RPMI8226 (cell line): Measurements from ENCODE around the gene OR2T35.

ENCODE experiments used
- DNase-seq: peaks from one replicate; pipeline ENCODE4 v3.0.0-alpha.2; 2015

OR2T35 gene

DNA sequence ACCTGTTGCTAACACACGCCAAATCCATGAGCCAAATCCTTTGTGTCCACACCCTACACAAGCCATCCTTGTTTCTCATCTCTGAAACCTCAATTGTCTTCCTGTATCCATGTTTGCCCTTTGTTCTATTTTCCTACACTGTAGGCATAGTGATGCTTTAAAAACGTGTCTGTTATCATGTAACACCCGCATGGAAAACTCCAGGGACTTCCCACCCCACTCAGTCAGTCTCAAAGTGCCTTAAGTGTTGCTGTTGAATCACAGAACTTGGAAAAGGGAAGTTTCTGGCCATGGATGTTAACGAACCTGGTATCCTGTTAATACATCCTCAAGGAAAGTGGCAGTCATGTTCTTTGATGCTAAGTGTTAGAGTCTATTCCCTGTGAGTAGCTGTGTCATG lies 19.9 kb downstream of the OR2T35 start:
- DNase-seq = no peak

DNA sequence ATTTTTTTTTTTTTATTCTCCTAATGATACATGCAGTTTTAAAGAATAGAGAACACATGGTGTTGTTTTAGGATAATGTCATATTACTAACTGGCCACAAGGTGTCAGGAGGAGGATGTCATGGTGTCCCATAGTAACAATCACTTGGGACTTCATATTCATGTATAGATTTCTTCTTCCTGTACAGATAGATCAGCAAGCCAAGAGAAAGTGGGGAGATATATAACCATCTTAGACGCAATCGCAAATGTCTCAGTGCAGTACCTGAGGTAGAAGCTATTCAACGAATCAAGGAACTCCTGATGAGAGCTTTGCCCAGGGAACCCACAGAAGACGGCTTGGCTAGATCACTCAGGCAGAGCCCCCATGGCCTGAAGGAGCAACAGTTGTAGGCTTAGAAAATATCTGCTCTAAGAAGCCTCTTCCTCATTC lies 22.5 kb downstream of the OR2T35 start:
- no peak for DNase-seq

DNA sequence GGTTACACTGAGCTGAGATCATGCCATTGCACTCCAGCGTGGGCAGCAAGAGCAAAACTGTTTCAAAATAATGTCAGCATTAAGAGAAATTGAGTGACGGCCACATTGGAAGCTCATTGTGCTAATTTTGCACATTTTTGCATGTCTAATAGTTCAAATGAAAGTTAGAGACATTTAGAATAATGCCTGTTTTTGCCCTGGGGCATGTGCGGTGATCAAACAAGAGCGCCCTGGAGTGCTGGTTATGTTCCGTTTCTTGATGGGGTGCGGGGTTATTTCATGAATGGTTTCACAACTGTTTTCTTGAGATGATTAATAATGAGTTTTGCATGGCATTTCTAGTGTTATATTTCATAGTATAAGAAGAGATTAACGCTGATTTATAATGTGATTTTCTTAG lies 23.3 kb downstream of the OR2T35 start:
- no peak for DNase-seq

GRCh38 chr1:248618878-248619277 lies 26.2 kb downstream of the OR2T35 start:
- DNase-seq = no peak

DNA sequence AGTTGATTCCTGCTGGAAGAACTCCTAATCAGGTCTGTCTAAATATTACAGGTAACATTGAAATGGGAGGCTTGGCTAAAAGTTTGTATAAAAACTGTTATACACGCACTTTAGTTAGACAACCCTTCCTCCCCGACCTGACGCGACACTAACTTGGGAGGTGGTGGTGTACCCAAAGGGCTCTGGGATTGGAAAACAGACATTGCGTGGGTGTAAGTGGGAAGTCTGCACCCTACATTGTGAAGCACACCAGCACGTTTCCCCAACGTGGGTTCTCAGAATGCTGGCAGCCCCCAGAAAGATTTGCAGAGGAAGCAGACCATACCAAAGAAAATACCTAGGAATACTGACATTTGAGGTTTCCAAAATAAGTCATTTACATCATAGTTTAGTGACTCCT lies 27.0 kb downstream of the OR2T35 start:
- DNase-seq = no peak

DNA sequence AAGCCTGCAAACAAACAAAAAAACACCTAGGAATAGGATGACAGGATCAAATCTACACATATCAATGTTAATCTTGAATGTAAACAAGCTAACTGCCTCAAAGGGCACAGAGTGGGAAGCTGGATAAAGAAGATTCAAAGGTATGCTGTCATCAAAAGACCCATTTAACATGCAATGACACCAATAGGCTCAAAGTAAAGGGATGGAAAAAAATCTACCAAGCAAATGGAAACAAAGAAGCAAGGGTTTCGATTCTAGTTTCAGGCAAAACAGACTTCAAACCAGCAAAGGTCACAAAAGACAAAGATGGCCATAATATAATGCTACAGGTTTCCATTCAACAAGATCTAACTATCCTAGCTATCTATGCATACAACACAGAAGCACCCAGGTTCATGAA lies 31.3 kb downstream of the OR2T35 start:
- no peak for DNase-seq

DNA sequence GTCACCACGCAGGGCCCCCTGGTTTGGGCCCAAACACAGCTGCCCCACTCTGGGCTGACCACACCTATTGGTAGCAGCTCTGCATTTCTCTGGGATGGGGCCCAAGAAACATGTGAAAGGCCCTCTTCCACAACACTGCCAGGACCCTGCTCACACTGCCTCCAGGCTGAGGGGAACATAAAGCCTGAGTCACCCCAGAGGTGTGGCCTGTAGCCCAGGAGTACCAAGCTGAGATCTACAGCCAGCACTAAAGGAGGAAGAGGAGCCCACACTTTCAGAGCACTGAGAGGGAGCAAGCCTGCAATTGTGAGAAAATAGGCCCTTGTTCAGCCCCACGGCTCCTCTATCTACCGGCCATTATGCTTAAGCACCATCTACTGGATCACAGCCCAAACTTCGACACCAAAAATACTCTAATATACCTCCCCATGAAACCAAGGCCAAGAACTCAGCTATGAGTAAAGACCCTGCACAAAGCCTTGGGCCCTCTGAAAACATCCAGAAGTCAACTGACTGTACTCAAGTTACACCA lies 33.1 kb downstream of the OR2T35 start:
- DNase-seq = no peak

GRCh38 chr1:248610301-248610700 lies 34.8 kb downstream of the OR2T35 start:
- no peak for DNase-seq

GRCh38 chr1:248599396-248599795 lies 45.7 kb downstream of the OR2T35 start:
- no peak for DNase-seq

DNA sequence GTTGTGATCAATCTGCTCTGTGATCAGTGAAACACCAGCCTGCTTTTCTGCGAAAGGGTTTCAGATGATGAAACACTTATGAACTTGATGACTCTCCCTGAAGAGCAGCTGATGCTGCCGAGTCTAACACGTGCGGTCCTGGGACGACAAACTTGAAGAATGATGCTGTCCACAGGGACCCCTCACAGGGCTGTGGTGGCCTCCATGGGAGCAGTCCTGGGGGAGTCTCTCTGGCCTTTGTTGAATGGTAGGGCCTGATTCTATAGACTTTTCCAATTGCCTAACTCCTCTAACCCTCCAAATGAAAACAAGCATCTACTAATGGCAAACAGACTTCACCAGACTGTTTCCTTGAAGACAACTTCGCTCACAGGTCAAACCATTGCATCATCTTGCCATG lies 47.5 kb downstream of the OR2T35 start, which contains the start of gene OR2T10:
OR2T10 (minus strand) TSS at position 112 of the 400 bp plus-strand sequence. CDS start 3,932 bp downstream, outside the sequence.
- DNase-seq = no peak

DNA sequence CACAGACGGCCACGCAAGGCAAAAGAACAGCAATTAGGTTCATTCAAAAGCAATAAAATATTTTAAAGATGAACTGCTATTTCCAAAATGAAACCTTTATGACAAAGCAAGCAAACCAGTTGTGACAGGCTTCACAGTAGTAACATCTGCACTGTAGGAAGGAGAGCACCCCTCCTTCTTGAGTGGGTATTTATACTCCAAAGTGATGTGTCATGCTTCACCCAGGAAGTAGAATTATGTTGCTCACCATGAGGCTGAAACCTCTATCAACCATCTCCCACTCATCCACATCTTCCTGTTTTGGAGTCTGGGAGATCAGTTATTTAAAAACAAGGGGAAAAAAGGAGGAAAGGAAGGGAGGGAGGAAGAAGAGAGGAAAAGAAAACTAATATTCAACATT lies 48.5 kb downstream of the OR2T35 start:
- no peak for DNase-seq

GRCh38 chr1:248593226-248593625 lies 51.9 kb downstream of the OR2T35 start:
- DNase-seq = no peak

DNA sequence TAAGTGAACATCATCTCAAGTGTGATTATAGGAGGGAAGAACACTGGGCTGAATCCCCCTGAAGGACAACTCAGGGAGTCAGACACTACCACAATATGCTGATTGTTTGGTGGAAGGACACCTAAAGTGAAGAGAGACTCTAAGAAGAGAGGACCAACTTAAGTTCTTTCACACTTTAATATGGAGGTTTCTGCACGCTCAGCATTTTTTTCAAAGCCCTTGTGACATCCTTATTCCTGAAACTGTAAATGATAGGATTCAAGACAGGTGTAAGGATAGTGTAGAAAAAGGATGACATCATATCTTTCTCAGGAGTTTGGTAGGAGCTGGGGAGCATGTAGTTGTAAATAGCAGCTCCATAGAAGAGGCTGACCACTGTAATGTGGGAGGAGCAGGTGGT lies 52.4 kb downstream of the OR2T35 start:
- no peak for DNase-seq

DNA sequence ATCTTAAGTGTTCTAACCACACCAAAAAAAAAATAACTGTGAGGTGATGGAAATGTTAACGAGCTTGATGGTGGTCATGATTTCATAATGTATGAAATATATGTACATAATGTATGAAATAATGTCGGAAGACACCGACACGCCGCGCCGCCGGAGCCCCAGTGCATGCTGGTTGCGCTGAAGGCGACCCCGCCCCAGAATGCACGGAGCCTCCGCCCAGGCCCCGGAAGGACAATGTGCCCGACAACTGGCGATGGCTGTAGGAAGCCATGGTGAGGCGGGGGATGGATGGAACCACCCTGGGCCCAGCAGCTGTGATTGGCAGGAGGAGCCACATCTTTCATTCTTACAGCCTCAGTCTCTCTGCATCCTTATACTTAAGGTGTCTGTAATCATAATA lies 55.0 kb downstream of the OR2T35 start:
- DNase-seq = no peak

GRCh38 chr1:248589334-248589733 lies 55.7 kb downstream of the OR2T35 start:
- DNase-seq = no peak
